ENCODE results near the gene NEK11.
"Not testable (repeated sequence)": the region's sequence is repeated elsewhere in the genome, so short reads cannot be mapped to it uniquely, and the experiment has no call there.

Gene NEK11

DNA sequence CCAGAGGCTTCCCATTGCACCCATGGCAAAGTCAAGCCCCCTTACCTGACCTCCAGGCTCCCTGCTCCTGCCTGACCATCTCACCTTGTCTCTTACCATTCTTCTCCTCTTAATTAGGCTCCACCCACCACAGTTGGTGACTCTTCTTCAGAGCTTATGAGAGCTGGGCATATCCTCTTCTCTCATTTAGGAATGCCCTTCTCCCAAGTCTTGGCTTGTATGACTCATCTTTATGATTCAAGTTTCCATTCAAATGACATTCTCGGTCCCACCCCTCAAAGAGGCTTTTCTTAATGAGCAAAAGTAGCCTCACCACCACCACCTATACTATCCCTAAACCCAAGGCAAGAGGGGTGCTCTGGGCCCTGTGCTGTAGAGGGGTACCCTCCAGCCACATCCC lies 299.6 kb downstream of the NEK11 start:
- DNase-seq (ENCODE audit: low read depth), result no peak
- TF ChIP-seq, protein P1, sequence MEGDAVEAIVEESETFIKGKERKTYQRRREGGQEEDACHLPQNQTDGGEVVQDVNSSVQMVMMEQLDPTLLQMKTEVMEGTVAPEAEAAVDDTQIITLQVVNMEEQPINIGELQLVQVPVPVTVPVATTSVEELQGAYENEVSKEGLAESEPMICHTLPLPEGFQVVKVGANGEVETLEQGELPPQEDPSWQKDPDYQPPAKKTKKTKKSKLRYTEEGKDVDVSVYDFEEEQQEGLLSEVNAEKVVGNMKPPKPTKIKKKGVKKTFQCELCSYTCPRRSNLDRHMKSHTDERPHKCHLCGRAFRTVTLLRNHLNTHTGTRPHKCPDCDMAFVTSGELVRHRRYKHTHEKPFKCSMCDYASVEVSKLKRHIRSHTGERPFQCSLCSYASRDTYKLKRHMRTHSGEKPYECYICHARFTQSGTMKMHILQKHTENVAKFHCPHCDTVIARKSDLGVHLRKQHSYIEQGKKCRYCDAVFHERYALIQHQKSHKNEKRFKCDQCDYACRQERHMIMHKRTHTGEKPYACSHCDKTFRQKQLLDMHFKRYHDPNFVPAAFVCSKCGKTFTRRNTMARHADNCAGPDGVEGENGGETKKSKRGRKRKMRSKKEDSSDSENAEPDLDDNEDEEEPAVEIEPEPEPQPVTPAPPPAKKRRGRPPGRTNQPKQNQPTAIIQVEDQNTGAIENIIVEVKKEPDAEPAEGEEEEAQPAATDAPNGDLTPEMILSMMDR (IDR thresholded peaks at IDR 0.05; ENCODE audit: control insufficient read depth, insufficient read depth, low read depth, low read length, missing control alignments), result no peak
- no peak overlapping the region for H3K4me3 ChIP-seq (ENCODE audit: control insufficient read depth, low read depth, low read length)

DNA sequence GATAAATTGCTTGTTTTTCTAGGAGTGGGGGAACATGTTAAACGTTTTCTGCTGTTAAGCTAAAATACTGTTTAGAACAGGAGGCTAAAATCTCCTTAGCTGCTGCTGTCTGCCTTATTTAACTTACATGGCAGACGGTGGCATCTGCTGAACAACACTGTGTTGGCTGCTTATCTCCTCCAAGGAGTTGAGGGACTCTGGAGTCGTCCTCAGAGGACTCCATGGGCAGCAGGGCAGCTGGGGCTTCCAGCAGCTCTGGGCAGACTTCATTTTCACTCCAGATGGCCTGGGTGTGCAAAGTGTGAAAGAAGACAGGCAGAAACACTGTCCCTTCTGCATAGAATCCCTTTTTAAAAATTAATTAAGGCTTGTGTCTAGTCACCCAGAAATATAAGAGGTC lies 302.0 kb downstream of the NEK11 start:
- TF ChIP-seq, protein P1 (IDR thresholded peaks at IDR 0.05; ENCODE audit: control insufficient read depth, insufficient read depth, low read depth, low read length, missing control alignments), result no peak
- no peak for DNase-seq (ENCODE audit: low read depth)
- H3K4me3 ChIP-seq (ENCODE audit: control insufficient read depth, low read depth, low read length), result no peak overlapping the region

DNA sequence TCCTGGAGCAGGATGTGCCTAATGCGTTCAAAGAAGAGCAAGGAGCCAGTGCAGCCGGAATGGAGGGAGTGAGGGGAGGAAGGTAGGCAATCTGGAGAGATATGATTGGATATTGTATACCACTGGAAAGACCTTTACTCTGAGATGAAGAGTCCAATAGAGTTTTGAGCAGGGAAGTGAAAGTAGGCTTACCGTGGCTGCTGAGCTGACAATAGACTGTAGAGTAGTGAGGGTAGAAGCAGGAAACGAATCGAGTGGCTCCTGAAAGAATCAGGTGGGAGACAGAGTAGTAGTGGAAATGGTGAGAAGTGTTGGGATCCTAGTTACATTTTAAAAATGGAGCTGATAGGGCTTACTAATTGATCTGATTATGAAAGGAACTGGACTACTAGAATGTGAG lies 303.1 kb downstream of the NEK11 start:
- no peak for DNase-seq (ENCODE audit: low read depth)
- H3K4me3 ChIP-seq (ENCODE audit: control insufficient read depth, low read depth, low read length), result no peak overlapping the region
- TF ChIP-seq, protein P1 (IDR thresholded peaks at IDR 0.05; ENCODE audit: control insufficient read depth, insufficient read depth, low read depth, low read length, missing control alignments), result no peak

DNA sequence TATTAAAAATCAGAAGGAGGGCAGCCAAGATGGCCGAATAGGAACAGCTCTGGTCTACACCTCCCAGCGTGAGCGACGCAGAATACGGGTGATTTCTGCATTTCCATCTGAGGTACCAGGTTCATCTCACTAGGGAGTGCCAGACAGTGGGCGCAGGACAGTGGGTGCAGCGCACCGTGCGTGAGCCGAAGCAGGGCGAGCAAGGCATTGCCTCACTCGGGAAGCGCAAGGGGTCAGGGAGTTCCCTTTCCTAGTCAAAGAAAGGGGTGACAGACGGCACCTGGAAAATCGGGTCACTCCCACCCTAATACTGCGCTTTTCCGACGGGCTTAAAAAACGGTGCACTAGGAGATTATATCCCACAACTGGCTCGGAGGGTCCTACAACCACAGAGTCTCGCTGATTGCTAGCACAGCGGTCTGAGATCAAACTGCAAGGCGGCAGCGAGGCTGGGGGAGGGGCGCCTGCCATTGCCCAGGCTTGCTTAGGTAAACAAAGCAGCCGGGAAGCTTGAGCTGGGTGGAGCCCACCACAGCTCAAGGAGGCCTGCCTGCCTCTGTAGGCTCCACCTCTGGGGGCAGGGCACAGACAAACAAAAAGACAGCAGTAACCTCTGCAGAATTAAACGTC lies 304.9 kb downstream of the NEK11 start:
- not testable (repeated sequence) for DNase-seq (ENCODE audit: low read depth); H3K4me3 ChIP-seq (ENCODE audit: control insufficient read depth, low read depth, low read length)

DNA sequence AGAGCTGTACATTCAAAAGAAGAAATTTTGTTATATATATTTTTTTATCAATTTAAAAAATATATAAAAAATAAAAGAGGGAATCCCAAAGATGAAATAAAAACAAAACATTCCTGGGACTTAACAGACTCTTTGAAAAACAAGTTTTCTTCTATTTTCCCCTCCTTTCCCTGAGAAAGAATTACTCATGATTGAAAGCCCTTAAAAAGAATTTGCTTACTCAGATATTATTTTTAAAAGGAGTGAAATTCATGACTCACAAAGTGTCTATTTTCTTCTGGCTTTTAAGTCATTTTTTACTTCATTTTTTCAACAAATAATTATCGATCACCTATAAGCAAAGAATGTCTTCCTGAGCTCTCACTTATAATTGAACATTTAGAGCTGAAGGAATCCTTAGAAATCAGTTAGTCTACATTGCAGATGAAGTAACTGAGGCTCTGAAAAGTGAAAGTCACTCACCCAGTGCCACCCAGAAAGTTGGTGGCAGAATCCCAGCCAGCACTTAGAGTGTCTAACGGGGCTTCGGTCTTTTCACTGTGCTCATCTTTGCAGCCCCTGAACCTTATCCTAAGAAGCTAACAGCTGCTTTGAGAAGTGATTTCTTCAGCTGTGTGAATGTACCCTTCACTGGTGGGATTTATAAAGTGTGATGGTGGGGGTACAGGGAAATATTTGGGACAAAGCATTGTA lies 312.4 kb downstream of the NEK11 start:
- no peak for DNase-seq (ENCODE audit: low read depth)
- no peak overlapping the region for H3K4me3 ChIP-seq (ENCODE audit: control insufficient read depth, low read depth, low read length)
- TF ChIP-seq, protein P1 (IDR thresholded peaks at IDR 0.05; ENCODE audit: control insufficient read depth, insufficient read depth, low read depth, low read length, missing control alignments), result no peak

DNA sequence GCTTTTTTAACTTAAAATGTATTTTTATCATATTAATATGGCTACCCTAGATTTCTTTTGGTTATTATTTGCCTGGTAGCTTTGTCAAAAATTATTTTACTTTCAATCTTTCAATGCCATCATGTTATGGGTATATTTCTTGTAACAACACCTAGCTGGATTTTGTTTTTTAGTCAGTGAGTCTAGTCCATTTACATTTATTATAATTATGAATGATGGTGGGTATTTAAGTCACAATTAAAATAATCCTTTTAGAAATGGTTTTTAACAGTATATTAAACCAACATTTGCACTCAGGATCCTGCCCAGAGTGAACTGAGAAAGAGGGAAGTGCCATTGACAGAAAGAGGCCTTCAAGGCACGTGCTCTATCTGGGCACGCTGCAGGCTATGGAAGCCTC lies 315.1 kb downstream of the NEK11 start:
- TF ChIP-seq, protein P1 (IDR thresholded peaks at IDR 0.05; ENCODE audit: control insufficient read depth, insufficient read depth, low read depth, low read length, missing control alignments), result no peak
- no peak for DNase-seq (ENCODE audit: low read depth)
- no peak overlapping the region for H3K4me3 ChIP-seq (ENCODE audit: control insufficient read depth, low read depth, low read length)

DNA sequence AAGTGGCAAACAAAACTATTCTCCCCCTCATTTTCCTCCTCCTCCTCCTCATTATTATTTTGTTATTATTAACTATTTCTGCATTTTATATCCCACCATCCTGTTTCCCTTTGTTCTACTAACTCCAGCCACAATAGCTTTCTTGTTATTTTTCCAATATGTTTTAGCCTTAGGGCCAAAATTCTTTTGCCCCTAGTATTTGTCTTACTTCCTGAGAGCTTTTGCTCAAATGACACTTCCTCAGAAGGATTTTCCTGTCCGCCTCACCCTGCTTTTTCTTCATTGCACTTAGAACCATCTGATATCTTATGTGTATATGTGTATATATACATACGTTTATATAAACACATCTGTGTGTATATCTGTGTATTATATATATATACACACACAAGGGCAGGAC lies 322.2 kb downstream of the NEK11 start:
- H3K4me3 ChIP-seq (ENCODE audit: control insufficient read depth, low read depth, low read length), result no peak overlapping the region
- TF ChIP-seq, protein P1 (IDR thresholded peaks at IDR 0.05; ENCODE audit: control insufficient read depth, insufficient read depth, low read depth, low read length, missing control alignments), result no peak
- no peak for DNase-seq (ENCODE audit: low read depth)

Measured in AG09309 (cell line).